Epidermal melanocyte (primary cell): Measurements from ENCODE around the gene LAMA3.

ENCODE experiments used
- DNase-seq: peaks from one replicate; pipeline ENCODE4 v3.0.0; 2011; ENCODE audit warnings: low spot score; ENCODE audit not compliant: insufficient read length

LAMA3 gene

GRCh38 chr18:23845988-23846630 is 156.9 kb downstream of the LAMA3 start:
- no peak for DNase-seq

GRCh38 chr18:23847321-23847986 is 158.2 kb downstream of the LAMA3 start:
- DNase-seq, result no peak

GRCh38 chr18:23849141-23849540 is 159.9 kb downstream of the LAMA3 start:
- no peak for DNase-seq

GRCh38 chr18:23850215-23850614 is 161.0 kb downstream of the LAMA3 start:
- DNase-seq, result no peak

- no peak for DNase-seq
Measured at GRCh38 chr18:23851470-23852002, 162.3 kb downstream of the LAMA3 start.

- no peak for DNase-seq
Measured at GRCh38 chr18:23852236-23853045, 163.2 kb downstream of the LAMA3 start.

GRCh38 chr18:23853448-23854195 is 164.4 kb downstream of the LAMA3 start:
- peak; percentile 36 for DNase-seq

- no peak for DNase-seq
Measured at GRCh38 chr18:23855721-23856120, 166.5 kb downstream of the LAMA3 start.

- DNase-seq, result no peak
Measured at GRCh38 chr18:23856466-23857163, 167.4 kb downstream of the LAMA3 start.

- DNase-seq, result no peak
Measured at GRCh38 chr18:23857164-23857552, 167.9 kb downstream of the LAMA3 start.

GRCh38 chr18:23857756-23858155 is 168.5 kb downstream of the LAMA3 start:
- no peak for DNase-seq

GRCh38 chr18:23859466-23860336 is 170.4 kb downstream of the LAMA3 start:
- DNase-seq, result no peak

GRCh38 chr18:23861326-23861725 is 172.1 kb downstream of the LAMA3 start:
- no peak for DNase-seq

GRCh38 chr18:23861805-23862470 is 172.7 kb downstream of the LAMA3 start:
- DNase-seq, result peak; percentile 75

- no peak for DNase-seq
Measured at GRCh38 chr18:23864624-23865023, 175.4 kb downstream of the LAMA3 start.

GRCh38 chr18:23867006-23867405 is 177.8 kb downstream of the LAMA3 start:
- DNase-seq, result no peak

- DNase-seq, result no peak
Measured at GRCh38 chr18:23868136-23868785, 179.0 kb downstream of the LAMA3 start.

GRCh38 chr18:23870676-23871380 is 181.6 kb downstream of the LAMA3 start:
- no peak for DNase-seq
